ENCODE data around the gene GRM2.

GRM2 gene

DNA sequence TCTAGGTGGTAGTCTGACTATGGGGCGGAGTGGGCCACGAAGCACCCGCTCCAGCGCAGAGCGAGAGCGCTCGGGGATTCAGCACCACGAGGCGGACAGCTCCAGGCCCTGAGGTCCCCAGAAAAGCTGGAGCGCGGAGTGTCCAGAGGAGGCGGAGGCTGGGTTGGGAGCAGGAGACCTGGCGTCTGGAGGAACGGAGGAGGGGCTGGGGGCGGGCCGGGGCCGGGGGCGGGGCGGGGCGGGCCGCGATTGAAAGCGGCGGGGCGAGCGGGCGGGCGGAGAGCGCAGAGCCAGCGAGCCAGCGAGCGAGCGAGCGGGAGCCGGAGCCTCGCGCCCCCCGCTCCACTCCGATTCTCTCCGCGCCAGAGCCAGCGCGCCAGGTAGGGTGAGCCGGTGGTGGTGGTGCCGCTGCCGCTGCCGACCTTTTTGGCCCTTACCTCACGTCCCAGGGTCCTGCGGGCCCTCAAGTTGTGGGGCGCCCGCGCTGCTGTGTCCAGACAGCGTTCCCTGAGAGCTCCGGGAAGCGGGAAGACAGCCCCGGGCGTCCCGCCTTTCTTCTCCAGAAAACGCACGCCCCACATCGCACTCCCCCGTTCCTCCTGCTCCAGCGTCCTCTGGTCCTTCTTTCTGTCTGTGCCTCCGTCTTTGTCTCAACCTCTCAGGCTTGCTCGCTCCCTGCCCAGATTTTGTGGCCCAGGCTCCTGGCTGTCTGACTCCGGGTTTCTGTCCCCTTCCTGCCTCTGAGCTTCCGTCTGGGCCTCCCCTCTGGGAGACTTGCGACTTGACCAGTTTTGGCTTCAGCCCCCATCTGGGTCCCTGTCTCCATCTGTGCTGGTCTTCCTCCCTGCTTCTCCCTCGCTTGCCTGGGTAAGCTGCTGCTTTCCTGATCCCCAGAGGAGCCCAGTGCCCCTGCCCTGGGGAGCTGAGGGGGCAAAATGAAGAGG, at the start of gene GRM2:
TSS of gene GRM2 (plus strand) at position 281 of the 944 bp plus-strand sequence. CDS start 1,916 bp downstream, outside the sequence.
- no peak for DNase-seq (ENCODE audit: extremely low read depth in 1 of 2, low read depth in 1 of 2)

DNA sequence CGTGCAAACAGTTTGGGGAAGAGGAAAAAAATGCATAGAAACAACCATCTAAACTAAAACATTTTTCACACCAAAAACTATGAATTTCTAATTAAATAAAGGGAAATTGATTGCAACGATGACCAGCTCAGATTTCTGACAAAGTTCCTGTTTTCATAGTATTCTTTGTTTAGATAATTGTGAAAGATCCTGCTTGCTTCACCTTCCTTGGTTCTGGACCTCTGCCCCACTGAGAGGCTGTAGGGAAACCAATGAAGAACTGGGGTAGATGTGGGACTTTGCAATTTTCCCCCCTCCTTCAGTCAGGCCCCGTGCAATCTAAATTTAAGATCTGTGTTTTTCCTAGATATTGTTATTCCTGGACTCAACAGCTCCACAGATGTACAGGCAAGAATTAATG, 49.6 kb upstream of the GRM2 start:
- DNase-seq (ENCODE audit: extremely low read depth in 1 of 2, low read depth in 1 of 2), result no peak

DNA sequence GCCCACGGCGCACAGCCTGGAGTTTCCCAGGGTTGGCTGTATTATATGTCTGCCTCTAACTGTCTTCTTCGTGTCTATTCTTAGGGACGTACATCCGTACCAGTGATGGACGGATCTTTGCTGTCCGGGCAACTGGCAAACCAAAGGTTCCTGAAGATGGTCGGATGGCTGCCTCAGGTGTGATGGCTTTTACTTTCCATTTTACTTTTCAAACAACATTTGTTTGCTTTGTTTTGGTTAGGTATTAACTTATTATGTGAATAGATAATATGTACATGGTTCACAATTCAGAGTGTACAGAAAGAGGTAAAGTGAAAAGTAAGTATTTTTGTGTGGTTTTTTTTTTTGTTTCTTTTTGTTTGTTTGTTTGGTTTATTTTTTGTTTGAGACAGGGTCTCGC, 46.9 kb upstream of the GRM2 start:
- DNase-seq (ENCODE audit: extremely low read depth in 1 of 2, low read depth in 1 of 2), result no peak

DNA sequence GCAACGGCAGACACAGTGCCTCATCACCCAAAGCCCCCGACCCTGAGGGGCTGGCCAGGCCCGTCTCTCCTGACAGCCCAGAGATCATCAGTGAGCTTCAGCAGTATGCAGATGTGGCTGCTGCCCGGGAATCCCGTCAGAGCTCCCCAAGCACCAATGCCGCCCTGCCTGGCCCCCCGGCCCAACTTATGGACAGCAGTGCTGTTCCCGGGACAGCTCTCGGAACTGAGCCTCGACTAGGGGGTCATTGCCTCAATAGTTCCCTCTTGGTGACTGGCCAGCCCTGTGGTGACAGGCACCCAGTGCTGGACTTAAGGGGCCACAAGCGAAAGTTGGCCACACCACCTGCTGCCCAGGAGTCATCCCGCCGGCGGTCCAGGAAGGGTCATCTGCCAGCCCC, 44.4 kb upstream of the GRM2 start:
- no peak for DNase-seq (ENCODE audit: extremely low read depth in 1 of 2, low read depth in 1 of 2)

DNA sequence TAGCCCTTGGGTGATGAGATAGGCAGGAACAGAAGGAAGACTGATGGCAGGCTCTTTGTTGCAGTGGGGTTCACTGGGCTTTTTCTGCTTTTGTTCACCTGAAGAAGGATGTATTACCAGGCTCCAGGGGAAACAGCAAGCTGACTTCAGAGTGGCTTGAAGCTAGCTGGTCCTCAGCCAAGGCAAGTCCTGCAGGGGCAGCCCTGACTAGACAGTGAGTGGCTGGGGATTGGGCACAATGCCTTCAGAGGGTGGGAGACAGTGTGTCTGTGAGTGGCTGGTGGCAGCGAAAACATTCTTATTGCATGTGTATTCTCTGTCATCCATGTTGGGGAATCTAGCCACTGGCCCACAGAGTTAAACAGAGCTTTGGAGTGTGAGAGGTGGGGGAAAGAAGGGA, 38.1 kb upstream of the GRM2 start:
- DNase-seq (ENCODE audit: extremely low read depth in 1 of 2, low read depth in 1 of 2), result no peak

DNA sequence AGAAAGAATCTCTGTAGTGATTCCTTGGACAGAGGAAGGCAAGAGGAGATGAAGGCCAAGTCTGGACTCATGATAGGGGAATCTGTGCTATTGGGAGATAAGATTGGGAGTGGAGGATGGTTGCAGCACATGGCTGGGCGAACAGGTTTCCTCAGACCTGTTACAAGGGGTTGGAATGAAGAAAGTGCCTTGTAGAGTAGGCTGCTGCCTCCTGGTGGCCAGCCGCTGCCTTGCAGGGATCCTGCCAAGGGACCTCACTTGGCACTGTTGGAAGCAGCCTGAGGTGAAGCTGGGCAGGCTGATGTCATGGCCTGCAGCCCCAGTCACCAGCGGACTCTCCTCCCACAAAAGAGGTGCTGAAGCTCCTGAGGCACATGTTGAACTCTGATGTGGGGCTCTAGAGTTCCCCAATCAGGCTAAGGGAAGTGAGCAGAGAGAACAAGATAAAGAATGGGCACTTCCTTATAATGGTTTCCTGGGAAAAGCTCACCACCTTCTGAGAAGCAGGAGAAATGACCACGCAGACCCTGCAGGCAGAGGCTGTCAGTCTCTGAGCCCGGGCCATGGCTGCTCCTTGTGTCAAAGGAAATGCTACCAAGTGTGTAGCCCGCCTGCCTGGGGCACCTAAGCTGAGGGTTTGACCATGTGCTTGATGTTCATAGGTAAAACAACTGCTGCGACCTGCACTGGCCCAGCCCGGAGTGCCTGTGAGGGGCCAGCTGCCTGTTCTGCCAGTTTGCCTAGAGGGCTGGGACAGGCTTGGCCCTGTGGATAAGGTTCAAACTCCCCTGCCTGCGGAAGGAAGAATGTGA, 37.4 kb upstream of the GRM2 start:
- peak; percentile 59 to 75 for DNase-seq (ENCODE audit: extremely low read depth in 1 of 2, low read depth in 1 of 2)

DNA sequence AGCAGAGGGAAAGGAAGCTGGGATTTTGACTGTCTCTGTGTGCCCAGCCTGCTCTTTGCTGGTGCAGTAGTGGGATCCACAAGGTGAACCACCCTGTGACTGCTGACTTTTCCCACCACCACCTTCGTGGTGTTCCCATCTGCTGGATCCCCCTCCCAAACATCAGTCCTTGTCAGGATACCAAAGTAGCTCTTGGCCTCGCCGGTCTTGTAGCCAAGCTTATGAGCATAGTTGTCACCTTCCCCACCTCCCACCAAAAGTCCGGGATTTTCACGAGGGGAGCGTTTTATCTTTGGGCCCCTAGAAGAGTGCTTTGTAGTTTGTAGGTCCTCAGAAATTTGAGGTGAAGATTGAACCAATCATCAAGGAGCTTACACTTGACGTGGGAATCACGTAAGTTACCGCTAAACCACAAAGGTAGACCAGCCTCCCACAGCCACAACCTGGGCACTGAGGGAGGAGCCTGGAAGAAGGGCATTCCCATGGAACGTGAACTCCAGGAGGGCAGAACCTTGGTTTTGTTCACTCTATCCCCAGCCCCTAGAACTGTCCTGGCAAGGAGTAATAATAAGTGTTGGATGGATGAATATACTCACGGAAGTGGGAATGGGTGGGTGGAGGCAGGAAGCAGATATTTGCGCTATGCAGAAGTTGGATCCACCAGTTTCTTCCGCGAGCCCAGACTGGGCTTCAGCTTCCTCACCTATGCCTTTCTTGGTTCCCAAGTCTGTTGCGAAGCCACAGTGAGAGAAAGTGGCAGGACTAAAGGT, 36.6 kb upstream of the GRM2 start:
- DNase-seq (ENCODE audit: extremely low read depth in 1 of 2, low read depth in 1 of 2), result no peak

DNA sequence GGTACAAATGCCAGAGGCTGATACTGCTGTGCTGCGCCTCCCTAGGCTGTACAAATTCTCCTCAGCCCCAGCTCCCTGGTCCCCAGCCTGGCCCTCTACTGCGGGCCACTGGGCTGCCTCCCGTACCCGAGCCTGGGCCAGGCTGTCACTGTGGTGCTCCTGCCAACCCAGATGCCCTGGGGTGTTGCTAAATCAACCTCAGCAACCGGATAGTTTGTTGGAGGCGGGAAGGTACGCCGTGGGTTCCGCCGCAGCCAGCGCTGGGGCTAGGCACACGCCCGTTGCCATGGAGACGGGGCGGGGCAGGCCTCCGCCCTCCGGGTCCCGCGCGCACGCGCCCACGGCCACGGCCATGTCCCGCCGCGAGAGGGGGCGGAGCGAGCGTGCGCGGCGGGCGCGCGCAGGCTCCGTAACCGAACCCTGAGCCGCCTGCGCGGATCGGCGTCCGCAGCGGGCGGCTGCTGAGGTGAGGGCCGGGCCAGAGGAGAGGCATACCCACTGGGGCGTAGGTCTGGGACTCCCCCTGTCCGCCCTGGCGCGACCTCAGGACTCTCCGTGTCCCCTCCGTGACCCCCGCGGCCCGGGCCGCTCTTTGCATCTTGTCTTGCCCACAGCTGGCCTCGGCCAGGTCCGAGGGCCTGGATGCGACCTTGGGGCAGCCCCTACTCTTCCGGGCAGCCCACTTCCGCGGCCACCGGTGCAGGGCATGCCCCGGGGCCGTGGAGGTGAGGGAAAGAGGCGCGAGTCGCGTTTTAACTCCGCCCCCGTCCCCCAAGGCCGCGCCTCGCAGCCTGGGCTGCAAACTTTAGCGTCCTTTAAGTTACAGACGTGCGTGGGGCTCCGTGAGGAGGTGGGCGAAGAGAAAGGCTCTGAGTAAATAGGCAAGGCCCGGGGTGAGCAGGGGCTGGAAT, 35.8 kb upstream of the GRM2 start, which contains the start of gene TEX264:
TSS of gene TEX264 (plus strand) at position 430 of the 911 bp plus-strand sequence. CDS start 3,053 bp downstream, outside the sequence.
- DNase-seq (ENCODE audit: extremely low read depth in 1 of 2, low read depth in 1 of 2), result peak; percentile 78 to 82

DNA sequence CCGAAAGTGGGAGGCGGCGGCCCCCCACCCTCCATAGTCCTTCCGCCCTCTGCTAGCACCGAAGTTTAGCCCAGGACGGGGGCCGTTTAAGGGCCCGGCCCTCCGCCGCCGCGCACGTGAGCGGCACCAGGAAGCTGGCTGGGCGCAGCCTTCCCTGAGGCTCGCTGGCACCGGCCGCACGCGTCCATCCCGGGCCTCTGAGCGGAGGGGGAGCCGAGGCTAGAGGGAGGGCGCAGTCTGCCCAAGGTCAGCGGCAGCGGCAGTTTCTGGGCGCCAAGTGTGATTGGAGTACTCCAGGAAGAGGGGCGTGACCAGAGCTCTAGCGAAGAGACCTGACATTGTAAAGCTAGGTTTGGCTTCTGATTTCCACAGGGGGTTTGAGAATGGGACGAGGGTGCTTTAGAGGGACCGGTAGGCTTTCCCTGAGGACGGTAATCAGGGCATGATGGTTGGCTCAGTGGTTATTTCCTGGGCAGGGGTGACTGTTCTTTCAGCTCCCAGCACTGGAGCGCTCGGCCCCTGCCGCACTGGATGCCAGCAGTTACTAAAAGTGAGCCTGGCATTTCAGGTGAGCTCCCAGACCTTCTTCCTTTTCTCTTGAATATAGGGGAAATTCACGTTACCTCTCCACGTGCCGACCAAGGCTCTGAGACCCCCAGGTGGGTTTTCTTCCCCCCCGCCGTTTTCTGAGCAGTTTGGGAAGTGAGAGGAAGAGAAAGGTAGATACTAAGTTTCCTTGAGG, 35.0 kb upstream of the GRM2 start:
- DNase-seq (ENCODE audit: extremely low read depth in 1 of 2, low read depth in 1 of 2), result peak in 1 of 2 donors; percentile 42

DNA sequence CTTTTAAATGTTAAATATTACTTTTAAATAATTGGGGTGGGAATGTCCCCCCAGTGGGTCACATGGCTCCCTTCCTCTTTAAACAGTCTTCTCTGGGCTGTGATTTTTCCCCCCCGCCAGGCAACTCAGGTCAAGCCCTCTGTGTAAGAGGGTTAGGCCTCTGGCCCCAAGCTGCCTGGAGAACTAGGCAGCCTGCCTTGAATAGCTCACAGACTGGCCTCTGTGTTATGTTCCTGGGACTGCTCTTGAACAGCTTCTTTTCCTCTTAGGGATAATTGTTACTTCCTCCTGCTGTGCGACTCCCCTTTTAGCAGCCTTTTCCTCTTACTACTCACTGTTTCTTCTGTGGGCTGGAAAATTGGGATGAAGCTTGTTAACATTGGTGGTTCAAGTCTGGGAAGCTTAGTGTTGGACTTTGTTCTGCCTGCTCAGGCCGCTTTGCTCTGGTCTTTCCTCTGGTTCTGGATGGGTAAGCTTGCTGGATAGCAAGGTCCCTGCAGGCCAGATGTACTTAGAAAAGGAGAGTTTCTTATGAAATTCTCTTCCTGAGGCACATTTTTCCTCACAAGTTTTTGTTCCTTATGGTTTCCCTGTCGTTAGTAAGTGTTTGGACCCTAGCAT, 33.6 kb upstream of the GRM2 start:
- no peak for DNase-seq (ENCODE audit: extremely low read depth in 1 of 2, low read depth in 1 of 2)

DNA sequence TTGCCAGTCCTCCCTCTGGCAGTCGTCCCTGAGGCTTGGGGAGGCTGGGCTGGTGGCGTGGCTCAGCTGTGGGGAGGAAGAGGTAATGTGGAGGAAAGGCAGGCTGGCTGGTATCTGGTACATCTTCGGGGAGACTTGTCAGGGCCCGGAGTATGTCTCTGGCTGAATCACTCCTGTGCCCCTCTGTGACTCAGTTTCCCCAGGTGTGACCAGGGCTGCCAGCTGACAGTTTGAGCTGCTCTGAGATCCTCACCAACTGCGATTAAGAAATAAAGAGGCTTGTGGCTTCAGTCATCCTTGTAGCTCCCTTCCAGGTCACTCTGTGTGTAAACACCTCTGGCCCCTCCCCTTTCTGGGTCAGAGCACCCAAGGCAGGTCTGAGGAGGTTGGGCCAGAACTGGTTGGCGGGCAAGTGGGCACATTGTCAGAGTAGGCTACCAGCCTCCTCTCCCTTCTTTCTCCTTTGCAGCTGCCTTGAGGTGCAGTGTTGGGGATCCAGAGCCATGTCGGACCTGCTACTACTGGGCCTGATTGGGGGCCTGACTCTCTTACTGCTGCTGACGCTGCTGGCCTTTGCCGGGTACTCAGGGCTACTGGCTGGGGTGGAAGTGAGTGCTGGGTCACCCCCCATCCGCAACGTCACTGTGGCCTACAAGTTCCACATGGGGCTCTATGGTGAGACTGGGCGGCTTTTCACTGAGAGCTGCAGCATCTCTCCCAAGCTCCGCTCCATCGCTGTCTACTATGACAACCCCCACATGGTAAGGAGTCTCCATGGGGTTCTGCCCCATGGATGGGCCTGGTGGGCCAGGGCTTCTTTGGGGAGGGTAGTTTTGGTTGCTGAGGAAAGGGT, 32.8 kb upstream of the GRM2 start:
- DNase-seq (ENCODE audit: extremely low read depth in 1 of 2, low read depth in 1 of 2), result no peak

DNA sequence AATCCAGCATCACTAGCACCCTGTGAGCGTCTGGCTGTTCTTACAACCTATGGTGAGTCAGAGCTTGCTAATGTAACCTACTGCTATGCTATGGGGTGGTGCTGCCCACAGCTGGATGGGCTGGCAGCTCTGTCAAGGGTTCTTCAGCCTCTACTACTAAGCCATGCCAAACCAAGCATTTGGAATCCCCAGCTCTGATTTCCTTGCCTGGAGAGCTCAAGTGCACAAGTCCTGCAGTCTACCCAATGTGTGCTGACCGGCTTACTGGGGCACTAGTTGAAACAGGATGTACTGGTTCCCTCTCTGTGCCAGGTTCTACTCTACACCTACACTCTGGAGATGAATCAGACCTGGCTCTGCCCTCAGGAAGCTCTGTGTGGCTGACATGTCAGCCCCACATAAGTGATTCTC, 31.7 kb upstream of the GRM2 start:
- peak in 1 of 2 donors; percentile 22 for DNase-seq (ENCODE audit: extremely low read depth in 1 of 2, low read depth in 1 of 2)

DNA sequence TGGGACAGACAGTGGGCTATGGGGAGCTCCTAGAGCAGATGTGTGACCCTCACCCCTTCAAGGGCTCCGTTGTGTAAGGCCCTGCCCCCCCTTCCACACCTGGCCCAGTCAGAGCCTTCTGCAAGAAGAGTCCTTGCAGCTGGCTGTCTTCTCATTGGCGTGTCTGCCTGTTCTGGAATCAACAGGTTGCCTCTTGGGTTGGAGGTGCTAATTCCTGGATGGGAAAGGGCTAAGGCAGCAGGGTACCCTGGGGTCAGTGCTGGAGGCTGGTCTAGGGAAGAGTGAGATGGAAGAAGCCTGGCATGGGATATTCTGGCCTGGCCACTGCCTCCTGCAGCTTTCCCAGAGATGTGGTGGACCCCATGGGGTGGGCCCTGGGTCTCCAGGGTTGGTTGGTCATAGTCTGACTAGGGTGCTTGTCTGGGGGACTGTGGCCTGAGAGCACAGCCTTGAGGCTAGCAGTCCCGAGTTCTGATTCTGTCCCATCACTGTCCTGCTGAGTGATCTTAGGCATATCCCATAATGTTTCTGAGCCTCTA, 30.7 kb upstream of the GRM2 start:
- no peak for DNase-seq (ENCODE audit: extremely low read depth in 1 of 2, low read depth in 1 of 2)

DNA sequence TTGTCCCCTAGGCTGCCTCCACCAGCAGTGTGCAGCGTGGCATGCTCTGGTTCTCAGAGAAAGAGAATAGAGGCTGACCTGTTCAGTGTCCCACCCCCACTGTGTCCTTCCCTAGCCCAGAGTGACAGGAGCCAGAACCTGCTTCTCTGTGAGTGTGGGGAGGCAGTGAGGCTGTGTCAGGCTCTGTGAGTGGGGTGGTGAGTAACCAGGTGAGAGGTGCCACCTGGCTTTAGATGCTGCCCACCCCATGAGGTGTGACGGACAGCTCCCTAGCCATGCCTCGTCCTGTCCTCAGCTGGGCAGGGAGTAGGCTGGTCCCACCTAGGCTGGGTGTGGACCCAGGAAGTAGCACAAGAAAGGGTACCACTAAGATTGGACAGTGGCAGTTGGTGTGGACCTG, 29.5 kb upstream of the GRM2 start:
- DNase-seq (ENCODE audit: extremely low read depth in 1 of 2, low read depth in 1 of 2), result no peak

DNA sequence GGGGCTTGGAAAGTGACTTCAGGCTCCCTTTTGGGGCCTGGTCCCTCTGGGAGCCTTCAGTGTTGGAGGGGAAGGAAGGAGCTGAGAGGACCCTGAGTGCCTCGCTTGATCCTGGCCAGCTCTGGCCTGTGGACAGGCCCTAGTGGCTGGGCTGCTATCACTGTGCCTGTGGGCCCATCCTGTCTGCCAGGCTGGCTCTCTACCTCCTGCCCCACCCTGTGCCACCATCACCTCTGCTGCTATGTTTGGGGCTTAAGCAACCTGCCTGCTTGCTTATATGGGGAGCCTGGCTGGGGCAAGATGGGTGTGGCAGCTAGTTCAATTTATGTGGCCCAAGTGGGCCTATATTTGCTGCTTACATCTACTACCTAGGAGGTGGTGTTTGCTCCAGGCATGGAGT, 28.7 kb upstream of the GRM2 start:
- DNase-seq (ENCODE audit: extremely low read depth in 1 of 2, low read depth in 1 of 2), result no peak

DNA sequence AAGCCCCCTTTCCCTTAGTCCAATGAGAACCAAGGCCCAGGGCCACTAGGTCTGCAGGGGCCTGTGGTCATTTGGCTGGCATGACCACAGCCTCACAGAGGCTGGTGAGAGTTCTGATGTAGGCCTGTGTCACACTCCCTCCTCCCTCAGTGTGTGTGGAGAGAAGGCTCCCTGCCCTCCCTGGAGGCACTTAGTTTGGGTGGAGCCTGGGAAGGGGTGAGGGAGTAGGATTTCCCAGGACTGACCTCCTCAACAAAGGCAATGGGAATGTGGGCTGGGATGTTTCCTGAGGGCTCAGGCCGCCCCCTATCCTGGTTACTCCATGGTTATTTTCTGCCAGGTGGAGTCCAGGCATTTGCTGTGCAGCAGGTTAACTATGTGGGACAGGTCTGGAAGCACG, 28.2 kb upstream of the GRM2 start:
- DNase-seq (ENCODE audit: extremely low read depth in 1 of 2, low read depth in 1 of 2), result no peak

DNA sequence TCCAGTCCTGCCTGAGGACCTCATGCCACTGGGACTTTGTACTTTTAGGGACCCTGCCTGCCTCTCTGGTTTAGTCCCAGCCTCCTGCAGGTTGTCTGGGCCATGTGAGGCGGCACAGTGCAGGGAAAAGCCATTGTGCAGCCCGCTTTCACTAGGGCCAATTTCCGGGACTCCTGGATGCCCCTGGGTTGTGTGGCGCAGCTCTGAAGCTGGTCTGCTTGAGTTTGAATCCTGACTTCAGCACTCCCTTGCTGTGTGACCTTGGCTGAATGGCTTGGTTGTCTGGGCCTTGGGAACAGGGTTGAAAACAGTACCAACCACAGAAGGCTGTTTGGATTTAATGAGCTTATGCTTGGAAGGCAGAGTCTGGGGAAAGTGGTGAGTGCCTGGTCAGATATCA, 27.6 kb upstream of the GRM2 start:
- DNase-seq (ENCODE audit: extremely low read depth in 1 of 2, low read depth in 1 of 2), result no peak

DNA sequence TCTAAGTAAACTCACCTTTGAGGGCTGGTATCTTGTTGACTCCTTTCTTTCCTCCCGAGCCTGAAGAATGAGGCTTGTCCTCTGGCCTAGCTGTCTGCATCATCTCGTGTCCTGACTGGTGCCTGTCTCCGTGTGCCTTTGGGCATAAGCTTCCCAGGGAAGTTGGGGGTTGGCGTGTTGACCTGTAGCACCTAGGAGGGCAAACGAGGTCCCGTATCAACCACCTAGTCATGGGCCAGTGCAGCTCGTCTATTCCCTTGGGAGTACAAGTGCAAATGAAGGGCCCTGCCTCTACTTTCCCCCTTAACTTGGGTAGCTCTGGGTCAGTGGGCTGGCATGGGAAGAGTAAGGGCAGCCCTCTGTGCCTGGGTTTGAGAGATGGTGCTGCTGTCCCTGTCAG, 27.1 kb upstream of the GRM2 start:
- no peak for DNase-seq (ENCODE audit: extremely low read depth in 1 of 2, low read depth in 1 of 2)
